HG03066 (cell line): ENCODE data around the gene KCNMB2.
"Not testable (repeated sequence)": the region's sequence is repeated elsewhere in the genome, so short reads cannot be mapped to it uniquely, and the experiment has no call there.

Source experiments
- ATAC-seq: cut with Tn5 transposase; IDR thresholded peaks from one replicate; pipeline ENCODE4 v1.9.1; 2021; ENCODE audit warnings: low read depth; ENCODE audit not compliant: unreplicated experiment

The KCNMB2 gene

GRCh38 chr3:178847190-178847589, 311.0 kb downstream of the KCNMB2 start:
- ATAC-seq, result no peak

- ATAC-seq, result no peak
These were observed 313.1 kb downstream of the KCNMB2 start for GRCh38 chr3:178849199-178849910.

GRCh38 chr3:178850450-178851190, 314.4 kb downstream of the KCNMB2 start:
- no peak for ATAC-seq

GRCh38 chr3:178851564-178851963, 315.3 kb downstream of the KCNMB2 start:
- ATAC-seq, result no peak

GRCh38 chr3:178856804-178857203, 320.6 kb downstream of the KCNMB2 start:
- ATAC-seq, result no peak

- no peak for ATAC-seq
These were observed 323.1 kb downstream of the KCNMB2 start for GRCh38 chr3:178859386-178859785.

- ATAC-seq, result not testable (repeated sequence)
These were observed 323.7 kb downstream of the KCNMB2 start for GRCh38 chr3:178859900-178860436.

GRCh38 chr3:178868681-178869080, 332.4 kb downstream of the KCNMB2 start:
- no peak for ATAC-seq

- ATAC-seq, result no peak
These were observed 333.8 kb downstream of the KCNMB2 start for GRCh38 chr3:178870085-178870484.

GRCh38 chr3:178875157-178875556, 338.9 kb downstream of the KCNMB2 start:
- ATAC-seq, result no peak

GRCh38 chr3:178875836-178876235, 339.6 kb downstream of the KCNMB2 start:
- no peak for ATAC-seq

GRCh38 chr3:178880274-178880673, 344.0 kb downstream of the KCNMB2 start:
- ATAC-seq, result no peak
